K562 (cell line): ENCODE measurements around the gene NLRP9.

Source experiments
- CTCF ChIP-seq, 3 experiments: IDR thresholded peaks in 2 of 3; conservative IDR thresholded peaks in 1 of 3; 2 replicates each; pipeline ENCODE4 v1.5.1; 2011 to 2012; ENCODE audit warnings: low read length in 3 of 3, mild to moderate bottlenecking in 3 of 3, control low read depth in 2 of 3, improper control_type of control experiment in 1 of 3, inconsistent platforms in 1 of 3, low read depth in 1 of 3, mixed read lengths in 1 of 3, moderate library complexity in 1 of 3; ENCODE audit not compliant: insufficient read depth in 2 of 3
- MAX ChIP-seq: sonication (generic); formaldehyde crosslinking; IDR thresholded peaks from 2 replicates; pipeline ENCODE4 v1.9.0; 2022; ENCODE audit warnings: mild to moderate bottlenecking, missing genetic modification reagents

GRCh38 chr19:55667006-55667381, 71.2 kb downstream of the NLRP9 start:
- TF ChIP-seq MAX (CRISPR knock-in tag), result no peak
- TF ChIP-seq CTCF (IDR thresholded peaks at IDR 0.05 in 2 of 3, conservative IDR thresholded peaks at IDR 0.05 in 1 of 3; ENCODE audit: insufficient read depth in 2 of 3, low read depth in 1 of 3, low read length in 3 of 3), result no peak
